ENCODE results near the gene KDM5A. TPM values are rescaled to one million over a fixed set of nuclear protein-coding genes. Genes with fewer than 3 reads are reported as not detected.

Gene KDM5A
- total RNA-seq, 1 donor from 2014 or later = 63.1 TPM

DNA sequence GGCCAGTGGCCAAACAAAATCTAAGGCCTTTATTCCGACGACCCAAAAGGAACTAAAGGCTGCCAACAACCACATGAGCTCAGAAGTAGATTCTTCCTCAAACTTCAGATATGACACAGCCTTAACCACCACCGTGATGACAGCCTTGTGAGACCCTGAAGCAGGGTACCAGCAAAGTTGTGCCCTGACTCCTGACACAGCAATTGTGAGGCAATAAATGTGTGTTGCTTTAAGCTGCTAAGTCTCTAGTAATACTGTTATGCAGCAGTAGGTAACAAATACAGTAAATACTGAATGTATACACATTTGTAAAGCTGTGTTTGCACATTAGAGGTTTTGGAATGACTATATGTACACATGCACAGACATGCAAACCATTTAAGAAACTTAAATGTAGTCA lies 115.7 kb downstream of the KDM5A start:
- H3K9me3 Mint-ChIP-seq = no peaks in the 10 kb centered on the region
- TF ChIP-seq, protein P1, sequence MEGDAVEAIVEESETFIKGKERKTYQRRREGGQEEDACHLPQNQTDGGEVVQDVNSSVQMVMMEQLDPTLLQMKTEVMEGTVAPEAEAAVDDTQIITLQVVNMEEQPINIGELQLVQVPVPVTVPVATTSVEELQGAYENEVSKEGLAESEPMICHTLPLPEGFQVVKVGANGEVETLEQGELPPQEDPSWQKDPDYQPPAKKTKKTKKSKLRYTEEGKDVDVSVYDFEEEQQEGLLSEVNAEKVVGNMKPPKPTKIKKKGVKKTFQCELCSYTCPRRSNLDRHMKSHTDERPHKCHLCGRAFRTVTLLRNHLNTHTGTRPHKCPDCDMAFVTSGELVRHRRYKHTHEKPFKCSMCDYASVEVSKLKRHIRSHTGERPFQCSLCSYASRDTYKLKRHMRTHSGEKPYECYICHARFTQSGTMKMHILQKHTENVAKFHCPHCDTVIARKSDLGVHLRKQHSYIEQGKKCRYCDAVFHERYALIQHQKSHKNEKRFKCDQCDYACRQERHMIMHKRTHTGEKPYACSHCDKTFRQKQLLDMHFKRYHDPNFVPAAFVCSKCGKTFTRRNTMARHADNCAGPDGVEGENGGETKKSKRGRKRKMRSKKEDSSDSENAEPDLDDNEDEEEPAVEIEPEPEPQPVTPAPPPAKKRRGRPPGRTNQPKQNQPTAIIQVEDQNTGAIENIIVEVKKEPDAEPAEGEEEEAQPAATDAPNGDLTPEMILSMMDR (conservative IDR thresholded peaks at IDR 0.05) = no peak
- H3K36me3 Mint-ChIP-seq (ENCODE audit: low read depth) = peaks cover 9% of the 10 kb centered on the region
- no peaks in the 10 kb centered on the region for H3K4me1 Mint-ChIP-seq
- H3K4me3 Mint-ChIP-seq = no peak overlapping the region
- no peak for DNase-seq (ENCODE audit: low read depth, low spot score)
- no peaks in the 10 kb centered on the region for H3K27me3 Mint-ChIP-seq (ENCODE audit: low read depth)
- no peak overlapping the region for H3K27ac Mint-ChIP-seq (ENCODE audit: unreplicated experiment)

DNA sequence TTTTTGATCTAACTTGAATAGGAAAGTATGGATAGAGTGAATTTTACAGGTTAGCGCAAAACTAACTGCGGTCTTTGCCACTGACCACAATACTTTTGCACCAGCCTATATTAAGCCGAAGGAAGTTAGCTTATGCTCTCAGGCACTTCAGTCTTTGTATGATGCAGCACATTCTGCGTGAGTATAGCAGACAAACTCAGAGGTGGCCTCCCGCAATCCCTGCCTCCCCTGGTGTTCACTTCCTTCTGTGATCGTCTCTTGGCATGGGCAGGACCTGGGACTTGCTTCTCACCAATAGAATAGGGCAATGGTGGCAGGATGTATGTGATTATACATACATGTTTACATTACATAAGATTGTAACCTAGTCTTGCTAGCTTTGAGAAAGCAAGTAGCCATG lies 116.2 kb downstream of the KDM5A start:
- TF ChIP-seq, protein P1 (conservative IDR thresholded peaks at IDR 0.05) = no peak
- Mint-ChIP-seq H3K9me3 (no peaks in the 10 kb centered on the region), H3K4me3 (no peak overlapping the region), H3K36me3 (ENCODE audit: low read depth) (peaks cover 5% of the 10 kb centered on the region), H3K27ac (ENCODE audit: unreplicated experiment) (no peak overlapping the region), H3K4me1 (no peaks in the 10 kb centered on the region), H3K27me3 (ENCODE audit: low read depth) (no peaks in the 10 kb centered on the region)
- DNase-seq (ENCODE audit: low read depth, low spot score) = no peak

DNA sequence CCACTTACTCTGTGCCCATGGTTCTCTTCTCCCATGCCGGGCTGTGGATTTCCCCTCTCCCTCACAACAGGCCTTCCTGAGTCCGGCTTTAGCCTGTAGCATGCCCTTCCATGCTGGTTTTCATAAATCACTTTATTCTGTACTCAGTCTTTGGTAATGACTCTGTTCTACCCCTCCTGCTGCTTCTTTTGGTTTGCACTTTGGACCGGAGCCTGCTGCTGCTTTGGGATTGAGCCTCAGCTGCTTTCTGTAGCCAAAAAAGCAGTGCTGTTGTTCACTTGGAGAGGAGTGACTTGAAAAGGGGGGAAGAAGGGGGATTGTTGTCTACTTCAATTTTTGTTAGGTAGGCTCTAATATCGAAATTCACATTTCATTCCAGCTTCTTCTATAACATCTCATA lies 118.0 kb downstream of the KDM5A start:
- TF ChIP-seq, protein P1 (conservative IDR thresholded peaks at IDR 0.05) = no peak
- no peak overlapping the region for H3K27ac Mint-ChIP-seq (ENCODE audit: unreplicated experiment)
- DNase-seq (ENCODE audit: low read depth, low spot score) = no peak
- H3K4me3 Mint-ChIP-seq = no peak overlapping the region
- H3K27me3 Mint-ChIP-seq (ENCODE audit: low read depth) = peaks cover 3% of the 10 kb centered on the region
- no peaks in the 10 kb centered on the region for H3K36me3 Mint-ChIP-seq (ENCODE audit: low read depth)
- H3K9me3 Mint-ChIP-seq = no peaks in the 10 kb centered on the region
- no peaks in the 10 kb centered on the region for H3K4me1 Mint-ChIP-seq

DNA sequence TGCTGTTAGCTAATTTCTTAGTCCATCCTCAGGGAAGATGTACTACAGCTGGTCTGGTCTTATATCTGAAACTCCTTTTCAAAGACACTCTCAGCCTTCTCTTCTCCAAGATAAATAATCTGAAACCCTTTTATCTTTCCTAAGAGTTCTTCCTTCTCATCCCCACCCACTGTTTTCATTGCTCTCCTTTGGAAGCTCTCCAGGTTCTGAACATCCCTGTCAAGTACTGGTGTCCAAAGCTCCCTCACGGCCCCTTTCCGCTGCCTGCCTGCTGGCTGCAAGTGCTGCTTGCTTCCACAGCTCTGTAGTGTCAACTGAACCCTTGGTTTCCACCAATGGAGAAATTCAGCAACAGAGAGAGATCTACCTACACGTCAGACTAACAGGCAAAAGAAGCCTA lies 119.9 kb downstream of the KDM5A start:
- Mint-ChIP-seq H3K4me3 (no peak overlapping the region), H3K27me3 (ENCODE audit: low read depth) (peaks cover 3% of the 10 kb centered on the region), H3K36me3 (ENCODE audit: low read depth) (no peaks in the 10 kb centered on the region), H3K27ac (ENCODE audit: unreplicated experiment) (no peak overlapping the region), H3K9me3 (no peaks in the 10 kb centered on the region), H3K4me1 (no peaks in the 10 kb centered on the region)
- TF ChIP-seq, protein P1 (conservative IDR thresholded peaks at IDR 0.05) = no peak
- DNase-seq (ENCODE audit: low read depth, low spot score) = no peak

DNA sequence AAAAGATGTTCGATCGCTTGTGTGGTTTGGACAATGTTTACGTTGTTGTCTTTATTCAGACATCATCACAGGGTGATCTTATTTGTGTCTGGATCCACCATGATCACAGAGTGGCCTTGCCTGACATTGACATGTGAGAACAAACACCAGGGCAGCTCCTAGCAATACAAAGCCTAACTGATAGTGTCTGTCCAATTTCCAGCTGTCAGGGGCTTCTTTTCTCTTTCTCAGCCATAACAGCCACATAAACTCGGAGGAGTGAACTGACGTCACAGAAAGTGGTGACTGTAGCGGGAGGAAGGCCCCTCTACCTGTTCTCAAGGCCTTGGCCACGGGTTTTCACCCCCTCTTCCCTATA lies 120.7 kb downstream of the KDM5A start:
- no peaks in the 10 kb centered on the region for H3K9me3 Mint-ChIP-seq

More for the DNA sequence above, 120.7 kb downstream of the KDM5A start:
- Mint-ChIP-seq H3K27ac (ENCODE audit: unreplicated experiment) (no peak overlapping the region), H3K4me1 (no peaks in the 10 kb centered on the region), H3K27me3 (ENCODE audit: low read depth) (peaks cover 3% of the 10 kb centered on the region), H3K4me3 (no peak overlapping the region), H3K36me3 (ENCODE audit: low read depth) (no peaks in the 10 kb centered on the region)
- TF ChIP-seq, protein P1 (conservative IDR thresholded peaks at IDR 0.05) = no peak
- no peak for DNase-seq (ENCODE audit: low read depth, low spot score)

Data from neural crest cell (in vitro differentiated cells).